Measurements from ENCODE around the gene APOBEC4. TPM values are rescaled to one million over a fixed set of nuclear protein-coding genes. Genes with fewer than 3 reads are reported as not detected.

Gene APOBEC4
- total RNA-seq, 2 donors from 2014 or later: not detected

GRCh38 chr1:183694755-183695154 lies 41.6 kb upstream of the APOBEC4 start:
- H3K4me1 ChIP-seq (ENCODE audit: control insufficient read depth, insufficient read depth, low read length): no peaks in the 10 kb centered on the region
- no peak for DNase-seq
- Mint-ChIP-seq H3K27me3 (ENCODE audit: insufficient read depth) (peaks cover 3% of the 10 kb centered on the region), H3K4me3 (no peak overlapping the region), H3K9me3 (no peaks in the 10 kb centered on the region), H3K27ac (no peak overlapping the region), H3K36me3 (ENCODE audit: low read depth) (no peaks in the 10 kb centered on the region), H3K4me1 (peaks cover 14% of the 10 kb centered on the region)
- H3K9ac ChIP-seq (ENCODE audit: extremely low read depth, low read length, poor library complexity, severe bottlenecking): no peak overlapping the region
- H3K36me3 ChIP-seq (ENCODE audit: control insufficient read depth, insufficient read depth, low read length): no peaks in the 10 kb centered on the region
- no peaks in the 10 kb centered on the region for H3K27me3 ChIP-seq (ENCODE audit: control insufficient read depth, insufficient read depth, low read length, poor library complexity, severe bottlenecking)
- no peak for TF ChIP-seq CTCF (conservative IDR thresholded peaks at IDR 0.05)
- H3K9me3 ChIP-seq (ENCODE audit: control insufficient read depth, low read length): no peaks in the 10 kb centered on the region
- no peak overlapping the region for H3K4me3 ChIP-seq (ENCODE audit: low read length)
- H3K27ac ChIP-seq (ENCODE audit: low read depth, low read length): no peak overlapping the region

DNA sequence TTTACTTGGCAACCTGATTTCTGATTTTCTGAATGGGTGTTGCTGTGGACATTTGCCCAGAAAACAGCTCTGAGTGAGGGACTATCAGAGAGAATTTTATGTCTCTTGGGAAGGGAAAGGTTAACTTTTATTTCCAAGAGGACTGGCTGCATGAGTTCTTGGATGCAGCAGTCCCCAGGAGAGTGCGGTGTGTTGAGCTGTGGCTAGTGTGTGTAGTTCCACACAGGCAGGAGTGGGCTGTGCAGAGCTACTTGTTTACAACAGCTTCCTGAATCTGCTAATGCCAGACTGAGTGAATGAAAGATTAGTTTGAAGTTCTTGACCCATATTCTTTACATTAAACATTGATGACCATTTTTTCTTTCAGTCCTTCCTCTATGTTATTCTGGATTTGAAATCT lies 41.0 kb upstream of the APOBEC4 start:
- no peak overlapping the region for H3K9ac ChIP-seq (ENCODE audit: extremely low read depth, low read length, poor library complexity, severe bottlenecking)
- no peak overlapping the region for H3K4me3 ChIP-seq (ENCODE audit: low read length)
- H3K9me3 Mint-ChIP-seq: no peaks in the 10 kb centered on the region
- TF ChIP-seq CTCF (conservative IDR thresholded peaks at IDR 0.05): no peak
- no peaks in the 10 kb centered on the region for H3K4me1 ChIP-seq (ENCODE audit: control insufficient read depth, insufficient read depth, low read length)
- DNase-seq: no peak
- H3K9me3 ChIP-seq (ENCODE audit: control insufficient read depth, low read length): no peaks in the 10 kb centered on the region
- no peak overlapping the region for H3K4me3 Mint-ChIP-seq
- WGBS, 2 experiments (ENCODE audit: insufficient coverage in 1 of 2, insufficient read length in 1 of 2): 96 to 100% methylated on average over 1 of the region's 1 CpG
- no peaks in the 10 kb centered on the region for H3K36me3 Mint-ChIP-seq (ENCODE audit: low read depth)
- H3K27me3 Mint-ChIP-seq (ENCODE audit: insufficient read depth): peaks cover 3% of the 10 kb centered on the region
- H3K27me3 ChIP-seq (ENCODE audit: control insufficient read depth, insufficient read depth, low read length, poor library complexity, severe bottlenecking): no peaks in the 10 kb centered on the region
- H3K4me1 Mint-ChIP-seq: peaks cover 14% of the 10 kb centered on the region
- no peak overlapping the region for H3K27ac ChIP-seq (ENCODE audit: low read depth, low read length)
- H3K36me3 ChIP-seq (ENCODE audit: control insufficient read depth, insufficient read depth, low read length): no peaks in the 10 kb centered on the region
- H3K27ac Mint-ChIP-seq: no peak overlapping the region

DNA sequence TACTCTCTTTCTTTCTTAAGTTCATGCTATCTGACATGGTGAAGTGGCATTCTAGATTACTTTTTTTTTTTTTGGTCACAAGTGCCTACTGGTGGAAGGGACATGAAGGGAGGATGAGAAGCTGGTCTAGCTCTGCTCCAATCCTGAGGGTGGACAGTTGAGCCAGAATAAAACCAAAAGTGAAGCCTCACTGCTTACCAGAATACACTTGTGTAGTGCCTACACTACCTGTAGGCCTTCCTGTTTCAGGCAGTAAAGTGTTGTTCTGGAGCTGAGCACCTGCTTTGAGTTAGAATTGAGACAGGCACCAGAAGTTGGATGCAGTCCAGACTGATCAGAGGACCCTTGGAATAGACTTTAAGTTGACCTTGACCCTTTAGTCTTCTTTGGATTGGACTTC lies 40.4 kb upstream of the APOBEC4 start:
- Mint-ChIP-seq H3K36me3 (ENCODE audit: low read depth) (no peaks in the 10 kb centered on the region), H3K4me3 (no peak overlapping the region), H3K27me3 (ENCODE audit: insufficient read depth) (peaks cover 3% of the 10 kb centered on the region), H3K4me1 (peaks cover 14% of the 10 kb centered on the region), H3K9me3 (no peaks in the 10 kb centered on the region), H3K27ac (no peak overlapping the region)
- Histone ChIP-seq H3K4me3 (ENCODE audit: low read length) (no peak overlapping the region), H3K9me3 (ENCODE audit: control insufficient read depth, low read length) (no peaks in the 10 kb centered on the region), H3K27me3 (ENCODE audit: control insufficient read depth, insufficient read depth, low read length, poor library complexity, severe bottlenecking) (no peaks in the 10 kb centered on the region), H3K27ac (ENCODE audit: low read depth, low read length) (no peak overlapping the region), H3K4me1 (ENCODE audit: control insufficient read depth, insufficient read depth, low read length) (no peaks in the 10 kb centered on the region), H3K36me3 (ENCODE audit: control insufficient read depth, insufficient read depth, low read length) (no peaks in the 10 kb centered on the region), H3K9ac (ENCODE audit: extremely low read depth, low read length, poor library complexity, severe bottlenecking) (no peak overlapping the region)
- no peak for DNase-seq
- no peak for TF ChIP-seq CTCF (conservative IDR thresholded peaks at IDR 0.05)
